Gastrocnemius medialis (tissue), 4 donors: Measurements from ENCODE around the gene IKZF3. TPM values are rescaled to one million over a fixed set of nuclear protein-coding genes. Genes with fewer than 3 reads are reported as not detected.

Source experiments
- ATAC-seq, 2 donors: fragments of 150-250 bp; one replicate each; pipeline ENCODE4 v1.9.1; 2016
- DNase-seq, 2 donors: peaks; one replicate each; pipeline ENCODE4 v3.0.0-alpha.2; 2019
- H3K27ac ChIP-seq, 4 donors: fragments of 200-600 bp; sonication (generic); 1 replicate in 1 of 4; 2 replicates in 3 of 4; pipeline ENCODE4 v1.5.1; 2016 to 2018; ENCODE audit warnings: mild to moderate bottlenecking in 2 of 4, moderate library complexity in 1 of 4
- H3K27me3 ChIP-seq, 3 donors: fragments of 200-600 bp; sonication (generic) in 2 of 3; 1 replicate in 1 of 3; 2 replicates in 2 of 3; pipeline versions ENCODE4 v1.5.1 to v1.6.0; 2016 to 2019; ENCODE audit warnings: mild to moderate bottlenecking in 1 of 3, moderate library complexity in 1 of 3
- H3K36me3 ChIP-seq, 2 donors: fragments of 200-600 bp; sonication (generic) in 1 of 2; one replicate each; pipeline ENCODE4 v1.5.1; 2017 to 2018
- H3K4me1 ChIP-seq, 2 donors: fragments of 200-600 bp; sonication (generic) in 1 of 2; one replicate each; pipeline ENCODE4 v1.5.1; 2016 to 2017; ENCODE audit warnings: mild to moderate bottlenecking in 2 of 2
- H3K4me3 ChIP-seq, 4 donors: fragments of 200-600 bp; sonication (generic) in 3 of 4; 1 replicate in 1 of 4; 2 replicates in 3 of 4; pipeline ENCODE4 v1.5.1; 2016 to 2019; ENCODE audit warnings: mild to moderate bottlenecking in 2 of 4
- H3K9me3 ChIP-seq, 3 donors: fragments of 200-600 bp; sonication (generic) in 2 of 3; 1 replicate in 1 of 3; 2 replicates in 2 of 3; pipeline ENCODE4 v1.5.1; 2016 to 2019
- CTCF ChIP-seq, 5 experiments: fragments of 450-650 bp in 3 of 5; fragments of 200-600 bp in 2 of 5; sonication (generic) in 2 of 5; IDR thresholded peaks in 4 of 5; conservative IDR thresholded peaks in 1 of 5; 1 replicate in 4 of 5; 2 replicates in 1 of 5; pipeline ENCODE4 v1.5.1; 2016 to 2019; ENCODE audit warnings: antibody characterized with exemption in 5 of 5, mild to moderate bottlenecking in 3 of 5, moderate library complexity in 3 of 5
- POLR2A ChIP-seq, 2 donors: fragments of 450-650 bp; IDR thresholded peaks; one replicate each; pipeline ENCODE4 v1.6.1; 2017; ENCODE audit warnings: antibody characterized with exemption in 2 of 2, mild to moderate bottlenecking in 2 of 2, moderate library complexity in 2 of 2
- in situ Hi-C, 4 donors: fragments of 200-750 bp; cut with MboI; loops; one replicate each; pipeline versions ENCODE4 v1.15.0 to v1.8.0; 2017; ENCODE audit warnings: low sequenced_read_pairs in 4 of 4
- intact Hi-C: fragments of 100-400 bp; cut with DNase I; formaldehyde crosslinking; loops from one replicate; pipeline ENCODE4 v1.15.1; 2023; ENCODE audit warnings: low total_unique reads
- total RNA-seq, 4 donors: library from RNA; depleted of rRNA; stranded (reverse); fragments of >200 nt; gene quantifications; one replicate each; pipeline versions ENCODE4 v1.1.0 to v1.2.3, GENCODE V29; 2016

The IKZF3 gene
- total RNA-seq, 4 donors from 2014 or later: 0.07 to 0.88 (median 0.34) TPM

- ATAC-seq (no peak), DNase-seq (no peak)
- no peak for TF ChIP-seq CTCF (IDR thresholded peaks at IDR 0.05 in 4 of 5, conservative IDR thresholded peaks at IDR 0.05 in 1 of 5)
- no peak for TF ChIP-seq POLR2A (IDR thresholded peaks at IDR 0.05)
- no peaks in the 10 kb centered on the region for H3K4me1 ChIP-seq
- no peak overlapping the region for H3K27ac ChIP-seq
- H3K9me3 ChIP-seq: no peaks in the 10 kb centered on the region
- no peak overlapping the region for H3K4me3 ChIP-seq
- intact Hi-C loops (no loop called here), in situ Hi-C loops (no loop called here)
- no peaks in the 10 kb centered on the region for H3K27me3 ChIP-seq
- no peaks in the 10 kb centered on the region for H3K36me3 ChIP-seq
Observed at GRCh38 chr17:39799395-39799794, 64.7 kb downstream of the IKZF3 start.

GRCh38 chr17:39794249-39794970 is 69.7 kb downstream of the IKZF3 start:
- Histone ChIP-seq H3K27ac (no peak overlapping the region), H3K9me3 (no peaks in the 10 kb centered on the region), H3K27me3 (peaks cover 0 to 4% (median 0%) of the 10 kb centered on the region in 3 donors), H3K4me1 (no peaks in the 10 kb centered on the region), H3K4me3 (no peak overlapping the region), H3K36me3 (no peaks in the 10 kb centered on the region)
- intact Hi-C loops (no loop called here), in situ Hi-C loops (no loop called here)
- ATAC-seq (no peak), DNase-seq (no peak)
- TF ChIP-seq POLR2A (IDR thresholded peaks at IDR 0.05) (no peak), CTCF (IDR thresholded peaks at IDR 0.05 in 4 of 5, conservative IDR thresholded peaks at IDR 0.05 in 1 of 5) (no peak)

- DNase-seq (no peak), ATAC-seq (no peak)
- H3K36me3 ChIP-seq: no peaks in the 10 kb centered on the region
- intact Hi-C loops (no loop called here), in situ Hi-C loops (no loop called here)
- H3K27ac ChIP-seq: no peak overlapping the region
- H3K4me1 ChIP-seq: no peaks in the 10 kb centered on the region
- peaks cover 0 to 4% (median 0%) of the 10 kb centered on the region in 3 donors for H3K27me3 ChIP-seq
- TF ChIP-seq POLR2A (IDR thresholded peaks at IDR 0.05) (no peak), CTCF (IDR thresholded peaks at IDR 0.05 in 4 of 5, conservative IDR thresholded peaks at IDR 0.05 in 1 of 5) (no peak)
- no peak overlapping the region for H3K4me3 ChIP-seq
- H3K9me3 ChIP-seq: no peaks in the 10 kb centered on the region
Observed at GRCh38 chr17:39793301-39793872, 70.7 kb downstream of the IKZF3 start.

GRCh38 chr17:39792526-39793221 is 71.4 kb downstream of the IKZF3 start:
- Histone ChIP-seq H3K9me3 (no peaks in the 10 kb centered on the region), H3K4me1 (no peaks in the 10 kb centered on the region), H3K36me3 (no peaks in the 10 kb centered on the region), H3K27ac (no peak overlapping the region), H3K27me3 (peaks cover 0 to 4% (median 0%) of the 10 kb centered on the region in 3 donors), H3K4me3 (no peak overlapping the region)
- intact Hi-C loops: no loop called here
- no peak for ATAC-seq
- TF ChIP-seq POLR2A (IDR thresholded peaks at IDR 0.05) (no peak), CTCF (IDR thresholded peaks at IDR 0.05 in 4 of 5, conservative IDR thresholded peaks at IDR 0.05 in 1 of 5) (no peak)
- DNase-seq: no peak
- in situ Hi-C loops: no loop called here
